HG02884 (cell line): ENCODE data around the gene PHLDB1.

Source experiments
- ATAC-seq: cut with Tn5 transposase; IDR thresholded peaks from one replicate; pipeline ENCODE4 v1.9.1; 2021; ENCODE audit warnings: mild to moderate bottlenecking, moderate library complexity; ENCODE audit not compliant: unreplicated experiment

PHLDB1 gene

GRCh38 chr11:118638726-118639125 lies 31.3 kb downstream of the PHLDB1 start:
- ATAC-seq: no peak

GRCh38 chr11:118639899-118640298 lies 32.5 kb downstream of the PHLDB1 start:
- no peak for ATAC-seq

- ATAC-seq: no peak
Observed at GRCh38 chr11:118640332-118641154, 33.1 kb downstream of the PHLDB1 start.

GRCh38 chr11:118641397-118642019 lies 34.1 kb downstream of the PHLDB1 start:
- no peak for ATAC-seq

GRCh38 chr11:118643142-118643994 lies 36.0 kb downstream of the PHLDB1 start:
- no peak for ATAC-seq

GRCh38 chr11:118643995-118644345 lies 36.6 kb downstream of the PHLDB1 start:
- no peak for ATAC-seq

- ATAC-seq: no peak
Observed at GRCh38 chr11:118644496-118644895, 37.1 kb downstream of the PHLDB1 start.

- no peak for ATAC-seq
Observed at GRCh38 chr11:118645066-118645715, 37.8 kb downstream of the PHLDB1 start.

GRCh38 chr11:118646393-118646792 lies 39.0 kb downstream of the PHLDB1 start:
- ATAC-seq: no peak

GRCh38 chr11:118648291-118648690 lies 40.9 kb downstream of the PHLDB1 start:
- no peak for ATAC-seq

GRCh38 chr11:118649941-118650340 lies 42.5 kb downstream of the PHLDB1 start:
- no peak for ATAC-seq

- ATAC-seq: no peak
Observed at GRCh38 chr11:118650366-118650765, 43.0 kb downstream of the PHLDB1 start.

- ATAC-seq: no peak
Observed at GRCh38 chr11:118651820-118652219, 44.4 kb downstream of the PHLDB1 start.

- no peak for ATAC-seq
Observed at GRCh38 chr11:118652681-118653181, 45.3 kb downstream of the PHLDB1 start.

- ATAC-seq: no peak
Observed at GRCh38 chr11:118653684-118654390, 46.4 kb downstream of the PHLDB1 start.

GRCh38 chr11:118655486-118656190 lies 48.2 kb downstream of the PHLDB1 start:
- no peak for ATAC-seq

GRCh38 chr11:118656563-118657165 lies 49.2 kb downstream of the PHLDB1 start:
- ATAC-seq: no peak

- ATAC-seq: no peak
Observed at GRCh38 chr11:118657238-118657637, 49.8 kb downstream of the PHLDB1 start.

GRCh38 chr11:118657709-118658428 lies 50.5 kb downstream of the PHLDB1 start:
- ATAC-seq: no peak
